GM12801 (cell line): Measurements from ENCODE around the gene LGR5.

Experiments used
- CTCF ChIP-seq: IDR thresholded peaks from one replicate; pipeline ENCODE4 v1.5.1; 2011; ENCODE audit warnings: control low read depth; ENCODE audit not compliant: insufficient read length; ENCODE audit errors: extremely low read depth

Gene LGR5

DNA sequence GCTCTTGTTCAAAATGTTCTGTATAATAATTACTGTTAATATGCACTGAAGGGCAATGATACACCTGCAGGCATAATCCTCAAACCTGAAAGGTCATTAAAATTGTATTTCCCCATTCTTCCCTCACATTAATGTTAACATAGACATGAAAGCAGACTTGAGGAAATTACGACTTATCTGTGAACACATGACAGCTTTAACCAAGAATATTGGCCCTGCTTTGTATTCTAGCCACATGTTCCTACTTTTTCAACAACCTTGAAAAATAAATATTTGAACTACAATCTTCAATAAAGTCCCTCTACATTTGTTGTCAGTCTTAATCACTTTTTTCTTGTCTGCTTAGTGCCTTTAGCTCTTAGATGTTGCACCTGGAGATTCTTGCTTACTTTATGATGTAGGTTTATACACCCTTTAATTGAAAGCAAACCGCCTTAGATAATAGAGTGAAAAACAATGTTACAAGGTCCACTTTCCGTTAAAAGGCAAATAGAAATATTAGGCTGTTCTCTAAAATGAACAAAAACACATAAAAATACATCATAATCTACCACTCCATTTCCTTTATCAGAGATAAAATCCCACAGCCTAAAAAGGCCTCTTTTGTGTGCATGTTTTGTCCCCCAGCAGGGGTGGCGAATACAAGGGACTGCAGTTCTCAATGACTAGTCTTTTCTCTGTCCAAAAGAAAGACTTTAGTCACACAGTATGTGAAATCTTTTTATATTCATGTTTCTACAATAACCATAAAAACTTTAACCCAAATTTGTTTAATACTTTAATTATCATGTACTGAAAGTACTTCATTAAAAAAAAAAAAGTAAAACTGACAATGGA, 168.1 kb downstream of the LGR5 start:
- TF ChIP-seq CTCF: no peak

DNA sequence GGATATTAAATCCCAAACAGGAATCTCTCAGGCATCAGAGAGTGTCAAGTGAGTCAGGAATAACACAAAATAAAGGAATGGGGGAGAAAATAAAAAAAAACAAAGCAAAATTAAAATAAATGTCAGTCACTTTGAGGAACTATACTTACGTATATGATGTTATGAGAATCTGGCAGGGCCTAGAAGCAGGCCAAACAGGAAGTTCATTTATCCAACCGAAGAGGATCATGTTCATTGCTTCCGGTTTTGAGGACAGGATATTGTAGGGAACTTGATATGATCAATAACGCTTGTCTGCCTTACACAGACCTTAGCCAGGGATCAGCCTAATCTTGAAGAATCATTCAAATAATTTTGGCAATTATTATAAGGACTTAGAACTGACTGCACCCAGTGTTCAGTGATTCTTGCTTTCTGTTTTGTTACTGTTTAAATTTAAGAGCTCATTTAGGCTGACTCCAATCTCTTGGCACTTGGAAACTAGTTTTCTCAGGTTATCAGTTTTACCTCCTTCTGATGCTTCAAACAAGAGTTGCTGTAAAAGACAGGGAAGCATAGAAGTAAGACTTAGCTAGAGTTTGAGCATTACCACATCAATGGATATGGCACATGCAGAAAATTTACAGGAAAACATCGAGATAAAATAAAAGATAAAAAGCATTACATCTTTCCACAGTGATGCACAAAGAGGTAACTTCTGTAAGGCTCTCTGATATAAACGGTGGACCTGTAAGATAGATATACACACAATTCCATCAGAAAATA, 170.6 kb downstream of the LGR5 start:
- TF ChIP-seq CTCF: no peak

DNA sequence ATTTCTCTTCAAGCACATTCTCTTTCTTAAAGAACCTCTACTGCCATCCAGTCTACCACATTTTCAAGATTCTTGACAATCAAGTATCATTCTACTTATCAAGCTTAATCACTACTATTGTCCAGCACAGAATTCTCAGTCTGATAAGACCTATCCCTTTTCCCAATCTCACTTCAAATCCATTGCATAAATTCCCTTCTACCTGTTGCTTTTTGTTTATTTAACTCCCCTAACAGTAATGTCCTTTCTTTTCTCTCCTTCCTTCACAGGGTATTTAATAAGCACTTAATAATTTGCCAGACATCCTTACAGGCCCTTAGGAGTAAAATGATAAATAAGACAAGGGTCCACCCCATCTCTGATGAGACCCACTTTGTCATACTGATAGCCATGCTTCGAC, 182.3 kb downstream of the LGR5 start:
- no peak for TF ChIP-seq CTCF

GRCh38 chr12:71625476-71625875, 185.9 kb downstream of the LGR5 start:
- TF ChIP-seq CTCF: no peak

DNA sequence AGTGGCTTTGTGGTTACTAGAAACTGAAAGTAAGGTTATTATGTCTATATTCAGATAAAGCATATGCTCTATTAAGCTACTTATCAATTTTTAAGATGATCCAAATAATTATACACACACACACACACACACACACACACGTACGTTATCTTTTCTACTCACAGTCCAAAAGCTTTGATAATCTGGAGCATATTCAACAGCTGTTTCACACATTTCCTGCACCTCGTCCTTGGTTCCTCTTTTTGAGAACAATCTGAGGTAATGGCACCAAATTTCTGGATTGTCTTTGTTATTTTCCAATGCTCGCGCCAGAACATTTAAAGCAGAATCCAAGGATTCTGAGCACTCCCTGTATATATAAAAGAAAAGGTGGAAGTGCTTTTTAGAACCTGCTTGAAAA, 186.5 kb downstream of the LGR5 start:
- TF ChIP-seq CTCF: no peak

- no peak for TF ChIP-seq CTCF
Measured at GRCh38 chr12:71626768-71627167, 187.2 kb downstream of the LGR5 start.

GRCh38 chr12:71627438-71628002, 187.9 kb downstream of the LGR5 start:
- no peak for TF ChIP-seq CTCF
